Measurements from ENCODE around the gene NIN. TPM values are rescaled to one million over a fixed set of nuclear protein-coding genes. Genes with fewer than 3 reads are reported as not detected.

The NIN gene
- polyA plus RNA-seq, 1 donor from 2014 or later = 47.6 TPM

- Histone ChIP-seq H3F3A (ENCODE audit: insufficient read depth, low read length, poor library complexity, severe bottlenecking) (no peaks in the 10 kb centered on the region), H3K27ac (ENCODE audit: low read length) (no peak overlapping the region), H3K4me3 (ENCODE audit: low read length) (no peak overlapping the region), H2AFZ (ENCODE audit: low read depth, low read length) (no peak overlapping the region), H3K4me2 (ENCODE audit: low read length) (no peak overlapping the region), H4K20me1 (ENCODE audit: insufficient read depth) (no peaks in the 10 kb centered on the region), H3K27me3 (ENCODE audit: insufficient read depth, low read depth, low read length) (no peaks in the 10 kb centered on the region), H3K79me2 (replicated peaks; ENCODE audit: insufficient read depth, low read length) (peaks cover 38% of the 10 kb centered on the region), H3K9me2 (ENCODE audit: insufficient read depth, low read length) (no peaks in the 10 kb centered on the region), H3K9me3 (ENCODE audit: low read length) (no peaks in the 10 kb centered on the region), H3K9ac (ENCODE audit: low read length) (no peak overlapping the region), H3K36me3 (ENCODE audit: insufficient read depth, low read length) (no peaks in the 10 kb centered on the region)
- no peak for TF ChIP-seq CTCF (IDR thresholded peaks at IDR 0.05; ENCODE audit: poor library complexity, severe bottlenecking)
- TF ChIP-seq MXI1 (conservative IDR thresholded peaks at IDR 0.05; ENCODE audit: poor library complexity, severe bottlenecking) = no peak
- TF ChIP-seq EZH2 (IDR thresholded peaks at IDR 0.05; ENCODE audit: borderline replicate concordance, insufficient read depth, low read length, poor library complexity, severe bottlenecking) = no peak
- no peak for TF ChIP-seq REST (IDR thresholded peaks at IDR 0.05; ENCODE audit: borderline replicate concordance)
Measured at GRCh38 chr14:50795909-50796308, 35.1 kb downstream of the NIN start.

GRCh38 chr14:50795142-50795541, 35.8 kb downstream of the NIN start:
- no peak for TF ChIP-seq REST (IDR thresholded peaks at IDR 0.05; ENCODE audit: borderline replicate concordance)
- TF ChIP-seq TAF1 (IDR thresholded peaks at IDR 0.05; ENCODE audit: low read depth) = no peak
- Histone ChIP-seq H3F3A (ENCODE audit: insufficient read depth, low read length, poor library complexity, severe bottlenecking) (no peaks in the 10 kb centered on the region), H4K20me1 (ENCODE audit: insufficient read depth) (no peaks in the 10 kb centered on the region), H3K27me3 (ENCODE audit: insufficient read depth, low read depth, low read length) (no peaks in the 10 kb centered on the region), H3K4me2 (ENCODE audit: low read length) (no peak overlapping the region), H3K27ac (ENCODE audit: low read length) (no peak overlapping the region), H3K9ac (ENCODE audit: low read length) (no peak overlapping the region), H3K9me2 (ENCODE audit: insufficient read depth, low read length) (no peaks in the 10 kb centered on the region), H3K9me3 (ENCODE audit: low read length) (no peaks in the 10 kb centered on the region), H3K4me3 (ENCODE audit: low read length) (no peak overlapping the region), H3K79me2 (replicated peaks; ENCODE audit: insufficient read depth, low read length) (peaks cover 38% of the 10 kb centered on the region), H3K36me3 (ENCODE audit: insufficient read depth, low read length) (no peaks in the 10 kb centered on the region), H2AFZ (ENCODE audit: low read depth, low read length) (no peak overlapping the region)
